C4-2B (cell line): Measurements from ENCODE around the gene TACC3.

Source experiments
- CTCF ChIP-seq: fragments of 450-650 bp; conservative IDR thresholded peaks from 2 replicates; pipeline ENCODE4 v1.5.1; 2017; ENCODE audit warnings: mild to moderate bottlenecking
- ZFX ChIP-seq: fragments of 450-650 bp; IDR thresholded peaks from 2 replicates; pipeline ENCODE4 v1.6.1; 2017

GRCh38 chr4:1706358-1706757 lies 15.0 kb upstream of the TACC3 start:
- TF ChIP-seq CTCF (no peak), ZFX (no peak)
